GM19328 (cell line): ENCODE measurements around the gene TRAPPC2.
A peak's percentile ranks its signal among the peaks of the same experiment; 100 is the strongest.
"Not testable (repeated sequence)": the region's sequence is repeated elsewhere in the genome, so short reads cannot be mapped to it uniquely, and the experiment has no call there.

ENCODE experiments used
- ATAC-seq: cut with Tn5 transposase; IDR thresholded peaks from one replicate; pipeline ENCODE4 v1.9.1; 2021; ENCODE audit warnings: mild to moderate bottlenecking, moderate library complexity; ENCODE audit not compliant: unreplicated experiment

The TRAPPC2 gene

DNA sequence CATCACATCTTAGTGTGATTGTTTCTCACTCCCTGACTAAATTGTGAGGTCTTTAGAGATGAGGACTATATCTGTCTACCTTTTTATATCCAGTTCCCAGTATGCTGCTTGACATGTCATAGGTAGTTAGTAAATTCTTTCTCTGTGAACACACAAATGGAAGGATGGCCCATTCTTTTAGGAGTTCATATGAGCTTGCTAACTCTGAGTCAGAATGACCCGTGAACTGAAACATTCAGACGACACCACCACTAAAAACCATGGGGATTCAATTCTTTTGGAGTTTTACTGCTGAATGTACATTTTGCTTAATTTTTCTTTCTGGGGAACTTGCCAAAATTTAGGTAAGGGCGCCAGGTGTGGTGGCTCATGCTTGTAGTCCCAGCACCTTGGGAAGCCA lies 14.1 kb upstream of the TRAPPC2 start:
- no peak for ATAC-seq

DNA sequence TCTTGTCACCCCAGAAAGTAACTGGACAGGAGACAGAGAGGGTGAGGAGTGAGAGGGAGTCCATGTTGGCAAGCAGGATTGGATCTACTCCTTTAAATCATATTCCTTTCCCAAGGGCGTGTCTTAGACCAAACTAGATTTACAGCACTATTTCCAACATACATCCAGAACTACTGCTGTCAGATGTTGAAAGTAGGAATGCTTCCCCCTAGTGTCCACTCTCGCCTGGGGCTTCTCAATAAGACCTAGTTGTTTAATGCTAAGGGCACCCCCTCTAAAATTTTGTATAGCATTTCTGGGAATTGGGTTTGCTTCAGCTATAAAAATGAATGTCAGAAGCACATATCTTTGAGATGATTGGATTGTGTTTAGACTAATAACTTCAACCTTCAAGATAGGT lies 13.4 kb upstream of the TRAPPC2 start:
- ATAC-seq = no peak

DNA sequence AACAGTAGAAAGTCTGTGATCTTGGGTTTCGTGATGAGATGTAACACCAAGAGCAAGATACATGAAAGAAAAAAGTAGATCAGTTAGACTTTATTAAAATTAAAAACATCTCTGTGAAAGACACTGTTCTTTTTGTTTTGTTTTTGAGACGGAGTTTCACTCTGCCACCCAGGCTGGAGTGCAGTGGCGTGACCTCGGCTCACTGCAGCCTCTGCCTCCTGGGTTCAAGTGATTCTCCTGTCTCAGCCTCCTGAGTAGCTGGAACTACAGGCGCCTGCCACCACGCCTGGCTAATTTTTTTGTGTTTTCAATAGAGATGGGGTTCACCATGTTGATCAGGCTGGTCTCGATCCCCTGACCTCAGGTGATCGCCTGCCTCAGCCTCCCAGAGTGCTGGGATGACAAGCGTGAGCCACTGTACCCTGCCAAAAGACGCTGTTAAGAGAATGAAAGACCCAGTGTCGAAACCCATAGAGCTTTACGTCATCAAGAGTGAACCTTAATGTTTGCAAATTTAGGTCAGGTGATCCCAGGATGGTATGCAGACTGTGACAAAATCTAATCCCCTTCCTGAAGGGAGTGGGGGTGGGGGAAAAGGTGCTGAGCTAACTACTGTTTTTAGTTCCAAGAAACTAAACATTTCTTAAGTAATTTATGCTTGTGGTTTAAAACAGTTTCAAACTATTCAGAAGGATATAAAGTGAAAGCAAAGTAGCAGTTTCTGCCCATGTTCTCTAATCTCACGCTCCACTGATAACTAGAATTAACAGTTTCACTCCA lies 8.2 kb upstream of the TRAPPC2 start:
- ATAC-seq = peak; percentile 78

DNA sequence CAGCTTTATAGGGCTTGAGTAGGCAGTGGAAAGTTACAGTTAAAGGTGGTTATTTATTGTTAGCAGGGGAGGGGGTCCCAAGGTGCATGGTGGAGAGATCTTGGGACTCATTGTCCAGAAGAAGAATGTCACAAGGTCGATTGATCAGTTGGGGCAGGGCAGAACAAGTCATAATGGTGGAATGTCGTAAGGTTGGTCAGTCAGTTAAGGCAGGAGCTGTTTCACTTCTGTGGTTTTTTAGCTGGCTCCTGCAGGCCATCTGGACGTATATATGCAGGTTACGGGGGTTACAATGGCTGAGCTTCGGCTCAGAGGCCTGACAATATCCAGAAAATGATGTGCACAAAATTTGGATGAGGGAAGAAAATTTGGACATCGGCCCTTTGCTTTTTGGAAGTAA lies 7.3 kb upstream of the TRAPPC2 start:
- ATAC-seq = no peak

DNA sequence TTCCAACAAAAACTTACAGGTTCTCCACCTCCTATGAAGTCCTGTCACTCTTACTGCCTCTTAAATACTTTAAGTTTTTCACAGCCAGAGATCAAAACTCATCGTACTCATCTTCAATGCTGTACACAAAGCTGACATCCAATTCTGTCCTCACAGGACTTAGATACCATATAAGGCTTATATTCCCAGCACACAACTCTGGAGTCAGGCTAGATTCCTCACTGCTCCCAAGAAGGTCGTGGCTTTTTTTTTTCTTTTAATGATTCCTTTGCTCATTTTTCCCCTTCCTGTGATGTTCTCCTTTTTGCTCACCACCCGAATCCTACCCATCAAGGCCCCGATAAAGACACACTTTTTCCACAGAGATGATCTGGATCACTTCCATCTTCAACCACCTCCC lies 914 bp downstream of the TRAPPC2 start:
- ATAC-seq = no peak

DNA sequence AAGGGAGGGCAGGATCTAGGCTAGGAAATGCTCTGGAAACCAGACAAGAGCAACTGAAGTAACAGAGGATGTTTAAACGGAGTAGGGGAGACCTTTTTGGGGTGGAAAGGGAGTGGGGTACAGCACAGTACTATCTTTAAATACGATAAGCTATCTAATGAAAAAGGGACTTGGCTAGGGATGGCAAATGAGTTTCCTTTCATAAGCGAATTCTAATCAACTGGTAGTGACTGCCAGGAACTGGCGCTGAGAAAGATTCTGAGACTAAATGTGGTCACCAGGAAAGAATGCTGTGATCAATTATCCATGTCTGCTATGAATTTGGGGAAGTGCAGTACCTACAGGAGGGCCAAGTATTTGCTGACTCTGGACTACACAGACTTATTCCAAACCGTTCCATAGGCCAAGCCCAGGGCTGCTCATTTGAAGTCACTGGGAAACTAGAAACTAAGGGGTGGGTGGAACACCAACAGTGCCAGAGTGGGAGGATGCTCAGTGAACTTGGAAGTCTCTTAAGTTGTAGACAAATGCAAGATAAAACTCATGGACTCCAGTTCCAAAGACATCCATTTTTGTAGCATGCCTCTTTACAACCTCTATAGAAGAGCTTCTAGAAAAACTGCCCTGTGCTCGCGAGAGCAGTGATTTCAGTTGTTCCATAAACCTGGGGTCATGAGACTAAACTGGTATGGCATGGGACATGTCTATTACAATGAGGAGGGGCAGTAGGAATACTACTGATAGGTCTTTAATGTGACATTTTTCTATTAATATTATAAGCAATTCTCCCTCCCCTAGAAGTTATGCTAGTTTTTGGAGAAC lies 2.0 kb downstream of the TRAPPC2 start:
- ATAC-seq = no peak

DNA sequence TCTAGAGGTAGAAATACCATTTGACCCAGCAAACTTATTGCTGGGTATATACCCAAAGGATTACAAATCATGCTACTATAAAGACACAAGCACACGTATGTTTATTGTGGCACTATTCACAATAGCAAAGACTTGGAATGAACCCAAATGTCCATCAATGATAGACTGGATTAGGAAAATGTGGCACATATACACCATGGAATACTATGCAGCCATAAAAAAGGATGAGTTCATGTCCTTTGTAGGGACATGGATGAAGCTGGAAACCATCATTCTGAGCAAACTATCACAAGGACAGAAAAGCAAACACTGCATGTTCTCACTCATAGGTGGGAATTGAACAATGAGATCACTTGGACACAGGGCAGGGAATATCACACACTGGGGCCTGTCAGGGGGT lies 3.9 kb downstream of the TRAPPC2 start:
- ATAC-seq = not testable (repeated sequence)

DNA sequence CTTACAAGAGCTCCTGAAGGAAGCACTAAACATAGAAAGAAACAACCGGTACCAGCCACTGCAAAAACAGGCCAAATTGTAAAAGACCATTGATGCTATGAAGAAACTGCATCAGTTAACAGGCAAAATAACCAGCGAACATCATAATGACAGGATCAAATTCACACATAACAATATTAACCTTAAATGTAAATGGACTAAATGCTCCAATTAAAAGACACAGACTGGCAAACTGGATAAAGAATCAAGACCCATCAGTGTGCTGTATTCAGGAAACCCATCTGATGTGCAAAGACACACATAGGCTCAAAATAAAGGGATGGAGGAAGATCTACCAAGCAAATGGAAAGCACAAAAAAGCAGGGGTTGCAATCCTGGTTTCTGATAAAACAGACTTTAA lies 7.8 kb downstream of the TRAPPC2 start:
- ATAC-seq = not testable (repeated sequence)

DNA sequence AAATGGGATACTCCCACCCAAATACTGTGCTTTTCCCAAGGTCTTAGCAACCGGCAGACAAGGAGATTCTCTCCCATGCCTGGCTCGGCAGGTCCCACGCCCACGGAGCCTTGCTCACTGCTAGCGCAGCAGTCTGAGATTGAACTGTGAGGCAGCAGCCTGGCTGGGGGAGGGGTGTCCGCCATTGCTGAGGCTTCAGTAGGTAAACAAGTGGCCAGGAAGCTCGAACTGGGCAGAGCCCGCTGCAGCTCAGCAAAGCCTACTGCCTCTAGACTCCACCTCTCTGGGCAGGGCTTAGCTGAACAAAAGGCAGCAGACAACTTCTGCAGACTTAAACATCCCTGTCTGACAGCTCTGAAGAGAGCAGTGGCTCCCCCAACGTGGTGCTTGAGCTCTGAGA lies 9.5 kb downstream of the TRAPPC2 start:
- ATAC-seq = not testable (repeated sequence)

DNA sequence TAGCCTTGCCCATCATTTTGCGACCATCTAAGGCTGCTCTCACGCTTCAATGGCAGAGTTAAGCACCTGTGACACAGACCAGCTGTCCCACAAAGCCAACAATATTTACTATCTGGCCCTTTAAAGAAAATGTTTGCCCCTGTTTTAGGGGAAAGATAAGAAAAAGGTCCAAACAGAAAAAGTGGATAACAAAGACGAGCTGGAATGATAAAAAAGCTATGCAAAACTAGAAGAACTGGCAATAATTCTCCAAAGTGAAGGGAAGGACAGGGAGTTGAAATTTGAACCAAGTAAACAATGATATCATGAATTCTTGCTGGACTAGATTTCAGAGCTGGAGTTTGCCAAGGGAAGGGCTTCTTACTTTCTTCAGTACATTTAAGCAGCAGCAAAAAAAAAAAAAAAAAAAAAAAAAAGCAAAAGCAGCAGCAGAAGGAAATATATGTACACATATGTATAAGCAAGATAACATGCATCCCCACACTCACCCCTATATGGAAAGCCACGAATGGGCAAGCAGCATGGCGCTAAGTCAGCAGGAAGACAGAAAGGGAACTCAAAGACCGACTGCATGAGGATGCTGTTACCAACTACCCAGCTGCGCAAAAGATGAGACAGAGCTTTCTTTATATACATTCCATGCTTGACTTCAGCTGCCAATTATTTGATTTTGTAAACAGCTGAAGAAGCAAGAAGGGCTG lies 12.5 kb downstream of the TRAPPC2 start:
- ATAC-seq = no peak

DNA sequence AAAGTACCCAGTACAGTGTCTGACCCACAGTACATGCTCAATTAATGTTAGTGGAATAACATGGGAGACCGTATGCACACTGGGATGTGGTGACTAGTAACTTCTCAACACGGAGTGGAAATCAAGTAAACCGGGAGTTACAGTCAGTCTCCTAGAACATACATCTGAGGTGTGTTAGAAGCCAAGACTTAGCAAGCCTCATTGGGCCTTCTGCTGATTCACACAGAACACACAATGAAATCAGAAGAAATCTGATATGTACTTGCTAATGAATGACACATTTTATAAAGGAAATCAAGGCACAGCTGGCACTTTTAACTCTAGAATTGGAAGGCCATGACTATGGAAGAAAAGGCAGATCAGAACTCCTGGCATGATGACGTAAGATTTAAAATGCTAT lies 13.0 kb downstream of the TRAPPC2 start:
- ATAC-seq = no peak

DNA sequence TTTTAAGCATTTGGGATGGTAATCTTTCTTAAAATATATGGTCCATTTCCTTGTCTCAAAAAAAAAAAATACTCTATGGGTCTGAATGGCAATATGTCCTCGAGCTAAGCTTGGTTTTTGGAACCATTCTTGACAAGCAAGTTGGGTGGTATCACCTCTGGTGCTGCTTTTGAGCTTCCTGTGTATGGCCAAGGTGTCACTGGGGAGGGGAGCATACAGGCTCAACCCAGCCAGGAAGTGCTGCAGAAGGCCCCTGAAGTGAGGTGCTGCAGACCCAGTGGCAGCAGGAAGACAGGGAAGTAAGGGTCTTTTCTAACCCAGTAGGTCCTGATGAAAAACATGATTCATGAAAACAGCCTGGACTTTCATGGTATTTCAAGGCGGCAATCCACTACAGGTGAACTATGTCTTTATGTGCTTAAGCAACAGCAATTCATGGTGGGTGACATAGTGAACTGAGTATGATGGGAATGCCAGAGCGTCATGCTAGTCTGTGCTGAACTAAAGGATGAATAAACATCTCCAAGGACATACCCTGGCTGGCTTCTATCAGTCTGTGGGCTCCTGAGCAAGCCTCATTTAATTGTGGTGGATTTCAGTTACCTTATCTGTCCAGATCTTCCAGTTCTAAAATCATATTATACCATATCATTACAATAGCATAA lies 15.1 kb downstream of the TRAPPC2 start:
- ATAC-seq = no peak

DNA sequence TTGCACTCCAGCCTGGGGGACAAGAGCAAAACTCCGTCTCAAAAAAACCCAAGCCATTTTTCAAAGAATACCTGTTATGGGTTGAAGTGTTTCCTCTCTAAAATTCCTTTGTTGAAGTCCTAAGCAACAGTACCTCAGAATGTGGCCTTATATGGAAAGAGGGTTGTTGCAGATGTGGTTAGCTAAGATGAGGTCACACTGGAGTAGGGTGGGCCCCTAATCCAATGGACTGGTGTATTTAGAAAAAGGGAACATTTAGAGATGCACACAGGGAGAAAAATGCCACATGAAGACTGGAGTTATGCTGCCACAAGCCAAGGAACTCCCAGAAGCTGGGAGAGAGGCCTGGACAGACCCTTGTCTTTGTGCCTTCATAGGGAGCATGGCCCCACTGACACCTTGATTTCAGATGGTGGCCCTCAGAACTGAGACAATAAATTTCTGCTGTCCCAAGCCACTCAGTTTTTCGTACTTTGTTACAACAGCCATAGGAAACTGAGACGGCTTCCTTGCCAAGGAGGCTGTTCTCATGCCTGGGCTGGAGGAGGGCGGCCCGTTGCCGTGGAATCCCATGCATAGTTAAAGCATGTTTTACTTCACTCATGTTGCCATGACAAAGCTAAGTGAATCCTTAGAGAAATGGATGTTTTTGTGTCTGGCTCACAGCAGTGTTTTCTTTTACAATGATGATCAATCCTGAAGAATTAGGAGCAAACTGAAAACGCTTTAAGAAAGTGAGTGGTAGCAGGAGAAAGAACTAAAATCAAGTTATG lies 16.5 kb downstream of the TRAPPC2 start:
- ATAC-seq = no peak

DNA sequence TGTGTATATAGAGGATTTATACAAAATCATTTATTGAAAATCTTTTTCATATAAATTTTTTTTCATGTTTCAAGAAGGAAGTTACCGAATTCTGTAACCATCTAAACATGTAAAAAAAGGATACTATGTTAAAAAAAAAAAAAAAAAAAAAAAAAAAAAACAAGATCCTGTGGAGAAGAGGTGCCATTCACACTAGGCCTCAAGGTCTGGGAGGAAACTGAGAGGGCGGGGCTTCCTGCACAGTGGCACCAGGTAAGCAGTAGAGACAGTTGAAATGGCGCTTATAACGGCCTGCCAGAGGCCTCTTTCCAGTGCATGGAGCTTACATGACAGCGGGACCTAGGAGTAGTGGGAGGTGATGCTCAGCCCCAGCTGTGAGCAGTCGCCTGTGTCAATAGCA lies 17.5 kb downstream of the TRAPPC2 start:
- no peak for ATAC-seq

DNA sequence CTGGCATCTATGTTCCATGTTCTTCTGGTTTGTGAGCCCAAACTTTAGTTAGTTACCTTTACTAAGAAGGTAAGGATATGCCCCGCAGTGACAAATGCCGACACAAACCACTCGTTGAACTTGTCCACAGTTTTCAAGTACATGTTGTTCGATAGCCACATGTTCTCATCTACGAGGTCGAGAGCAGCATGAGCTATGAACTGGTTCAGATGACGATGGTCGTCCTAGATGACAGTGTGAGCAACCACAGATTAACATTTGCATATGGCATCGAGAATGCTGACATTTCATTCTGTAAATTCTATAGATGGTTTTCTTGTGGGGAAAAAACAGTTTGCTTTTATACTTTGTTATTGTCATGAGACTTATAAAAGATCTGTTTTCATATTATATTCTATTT lies 18.0 kb downstream of the TRAPPC2 start:
- ATAC-seq = no peak

DNA sequence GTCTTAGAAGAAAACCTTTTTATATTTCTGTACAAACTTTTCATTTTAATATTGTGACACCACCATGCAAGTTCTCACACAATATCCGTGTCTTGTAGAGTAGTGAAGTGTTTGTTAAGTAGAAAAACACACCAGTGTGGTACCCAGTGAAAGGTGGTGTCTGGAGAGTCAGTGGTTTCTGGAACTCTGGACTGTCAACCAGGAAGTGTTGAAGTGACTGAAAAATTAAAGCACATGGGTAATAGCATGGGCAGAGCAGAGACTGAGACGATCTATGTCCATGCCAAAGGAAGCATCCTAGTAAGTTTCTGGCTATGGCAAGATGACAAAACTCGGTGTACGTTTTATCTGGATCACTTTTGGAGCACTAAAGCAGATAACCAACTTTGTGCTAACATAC lies 23.3 kb downstream of the TRAPPC2 start:
- ATAC-seq = no peak

DNA sequence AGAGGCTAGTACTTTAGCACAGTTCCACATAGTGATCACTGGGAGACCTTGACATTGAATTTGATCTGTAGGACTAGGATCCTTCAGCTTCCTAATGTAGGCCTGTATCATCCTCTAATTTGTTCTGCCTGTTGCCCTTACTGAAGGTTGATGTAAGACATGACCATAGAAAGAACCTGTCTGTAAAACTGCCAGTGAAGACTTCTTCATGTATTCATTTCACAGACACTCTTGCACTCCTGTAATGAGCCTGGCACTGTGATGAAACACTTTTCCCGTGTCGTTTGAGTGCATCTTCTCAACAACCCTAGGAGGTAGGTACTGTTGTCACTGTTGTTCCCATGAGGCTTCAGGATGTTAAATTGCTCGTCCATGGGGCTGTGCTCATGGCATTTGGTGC lies 30.8 kb downstream of the TRAPPC2 start:
- no peak for ATAC-seq

DNA sequence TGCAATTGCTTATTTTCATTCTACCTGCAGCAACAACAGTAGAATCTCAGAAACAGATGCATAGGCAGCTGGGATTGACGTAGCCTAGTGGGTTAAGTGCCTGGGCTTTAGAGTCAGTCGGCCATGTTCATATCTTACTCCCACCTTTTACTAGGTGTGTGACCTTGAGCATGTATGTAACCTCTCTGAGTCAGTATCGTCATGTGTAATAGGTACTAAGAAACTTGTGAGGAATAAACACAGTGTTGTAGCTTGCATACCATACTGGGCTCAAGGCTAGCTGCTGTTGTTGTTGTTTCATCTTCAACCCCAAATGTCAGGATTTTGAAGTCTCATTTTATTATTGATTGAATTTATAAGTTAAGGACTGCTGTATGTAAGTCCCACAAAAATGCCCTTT lies 31.3 kb downstream of the TRAPPC2 start:
- ATAC-seq = no peak

DNA sequence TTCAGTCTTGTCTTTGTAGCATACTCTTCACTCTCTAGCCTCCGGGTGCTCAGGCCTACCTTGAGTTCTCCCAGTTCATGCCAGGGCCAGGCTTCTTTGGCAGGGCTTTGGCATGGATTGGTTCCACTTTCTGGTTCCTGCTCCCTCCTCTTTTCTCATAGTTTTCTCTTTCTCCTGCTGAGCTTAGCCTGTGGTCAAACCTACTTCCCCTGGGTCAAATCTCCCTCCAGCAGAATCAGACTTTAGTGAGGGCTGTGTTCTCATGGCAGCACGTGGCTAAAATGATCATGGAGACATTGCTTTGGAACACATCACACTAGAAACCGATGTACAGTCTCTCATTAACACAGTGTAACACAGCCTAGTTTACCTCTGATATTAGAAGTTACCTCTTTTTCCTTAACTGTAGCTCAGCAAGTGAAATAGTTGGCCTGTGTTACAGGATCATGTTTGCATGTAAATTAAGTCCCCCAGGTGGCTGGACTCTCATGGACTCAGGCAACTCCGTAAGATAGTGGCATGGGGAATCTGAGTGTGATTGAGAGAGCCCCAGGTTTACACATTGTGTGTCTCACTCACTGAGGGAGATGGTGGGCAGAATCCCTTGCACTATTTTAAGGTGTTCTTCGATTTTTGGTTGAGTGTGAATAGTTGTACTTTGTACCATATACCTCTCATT lies 32.2 kb downstream of the TRAPPC2 start:
- ATAC-seq = no peak

DNA sequence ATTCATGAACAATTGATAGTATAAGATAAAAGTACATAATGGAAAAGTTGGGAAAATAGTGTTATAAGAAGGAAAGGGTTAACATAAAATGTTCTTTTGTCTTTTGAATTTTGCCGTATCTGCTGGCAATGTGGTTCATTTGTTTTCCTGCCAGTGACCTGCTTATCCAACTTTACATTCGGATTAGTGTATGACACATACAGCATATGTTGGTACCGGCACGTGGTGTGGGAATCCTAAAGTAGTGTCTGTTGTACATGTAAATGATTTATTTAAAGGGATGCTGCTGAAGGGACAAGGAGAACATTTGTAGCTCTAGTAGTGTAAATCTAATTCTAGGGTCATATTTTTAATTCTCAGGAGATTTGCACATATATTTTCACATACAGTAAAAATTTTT lies 34.0 kb downstream of the TRAPPC2 start:
- ATAC-seq = no peak
